Measurements from ENCODE around the gene MYMX. TPM values are rescaled to one million over a fixed set of nuclear protein-coding genes. Genes with fewer than 3 reads are reported as not detected.

Gene MYMX
- total RNA-seq, 3 donors from 2014 or later = 0.88 to 3.4 (median 2.9) TPM

GRCh38 chr6:44227148-44227793, 10.5 kb downstream of the MYMX start:
- Histone ChIP-seq H3K9me3 (no peaks in the 10 kb centered on the region), H3K4me3 (peak overlapping the region; percentile 7 to 43 (median 20)), H3K27me3 (no peaks in the 10 kb centered on the region), H3K36me3 (no peaks in the 10 kb centered on the region), H3K4me1 (peaks cover 8 to 39% of the 10 kb centered on the region in 2 donors), H3K27ac (peak overlapping the region; percentile 98 to 99)
- DNase-seq (ENCODE audit: low spot score in 2 of 2) = no peak
- intact Hi-C loops (cut with DNase I; ENCODE audit: low total_unique reads) = no loop called here
- TF ChIP-seq POLR2AphosphoS5 (IDR thresholded peaks at IDR 0.05) (no peak), CTCF (IDR thresholded peaks at IDR 0.05) (no peak), POLR2A (IDR thresholded peaks at IDR 0.05) (no peak)

GRCh38 chr6:44228031-44228430, 11.3 kb downstream of the MYMX start:
- no peak for TF ChIP-seq POLR2A (IDR thresholded peaks at IDR 0.05)
- TF ChIP-seq CTCF (IDR thresholded peaks at IDR 0.05) = no peak
- TF ChIP-seq POLR2AphosphoS5 (IDR thresholded peaks at IDR 0.05) = no peak
- Histone ChIP-seq H3K4me3 (peak overlapping the region in 1 of 3 donors; percentile 1), H3K27me3 (no peaks in the 10 kb centered on the region), H3K4me1 (peaks cover 11 to 32% of the 10 kb centered on the region in 2 donors), H3K27ac (peak overlapping the region; percentile 98 to 99), H3K36me3 (no peaks in the 10 kb centered on the region), H3K9me3 (no peaks in the 10 kb centered on the region)
- DNase-seq (ENCODE audit: low spot score in 2 of 2) = no peak
- intact Hi-C loops (cut with DNase I; ENCODE audit: low total_unique reads) = no loop called here

GRCh38 chr6:44228433-44228832, 11.7 kb downstream of the MYMX start:
- TF ChIP-seq CTCF (IDR thresholded peaks at IDR 0.05) (no peak), POLR2A (IDR thresholded peaks at IDR 0.05) (no peak), POLR2AphosphoS5 (IDR thresholded peaks at IDR 0.05) (no peak)
- intact Hi-C loops (cut with DNase I; ENCODE audit: low total_unique reads) = no loop called here
- H3K9me3 ChIP-seq = no peaks in the 10 kb centered on the region
- H3K4me1 ChIP-seq = peaks cover 12 to 34% of the 10 kb centered on the region in 2 donors
- H3K36me3 ChIP-seq = no peaks in the 10 kb centered on the region
- no peak for DNase-seq (ENCODE audit: low spot score in 2 of 2)
- H3K27ac ChIP-seq = peak overlapping the region; percentile 98 to 99
- no peak overlapping the region for H3K4me3 ChIP-seq
- H3K27me3 ChIP-seq = no peaks in the 10 kb centered on the region

- Histone ChIP-seq H3K4me3 (no peak overlapping the region), H3K4me1 (peaks cover 13 to 36% of the 10 kb centered on the region in 2 donors), H3K27ac (peak overlapping the region; percentile 98 to 99), H3K27me3 (no peaks in the 10 kb centered on the region), H3K36me3 (no peaks in the 10 kb centered on the region), H3K9me3 (no peaks in the 10 kb centered on the region)
- no peak for DNase-seq (ENCODE audit: low spot score in 2 of 2)
- TF ChIP-seq POLR2AphosphoS5 (IDR thresholded peaks at IDR 0.05) (no peak), POLR2A (IDR thresholded peaks at IDR 0.05) (no peak), CTCF (IDR thresholded peaks at IDR 0.05) (no peak)
- intact Hi-C loops (cut with DNase I; ENCODE audit: low total_unique reads) = no loop called here
These were observed 12.1 kb downstream of the MYMX start for GRCh38 chr6:44228836-44229235.

- Histone ChIP-seq H3K4me1 (peaks cover 16 to 36% of the 10 kb centered on the region in 2 donors), H3K27ac (peak overlapping the region; percentile 93 to 99), H3K9me3 (no peaks in the 10 kb centered on the region), H3K4me3 (no peak overlapping the region), H3K27me3 (no peaks in the 10 kb centered on the region), H3K36me3 (no peaks in the 10 kb centered on the region)
- TF ChIP-seq POLR2A (IDR thresholded peaks at IDR 0.05) (no peak), POLR2AphosphoS5 (IDR thresholded peaks at IDR 0.05) (no peak), CTCF (IDR thresholded peaks at IDR 0.05) (no peak)
- no peak for DNase-seq (ENCODE audit: low spot score in 2 of 2)
- intact Hi-C loops (cut with DNase I; ENCODE audit: low total_unique reads) = no loop called here
These were observed 12.8 kb downstream of the MYMX start for GRCh38 chr6:44229376-44230033.
